ENCODE measurements around the gene PLEKHD1. TPM values are rescaled to one million over a fixed set of nuclear protein-coding genes. Genes with fewer than 3 reads are reported as not detected.

Gene PLEKHD1
- total and polyA plus RNA-seq, 2 of the 8 experiments (the other 6 are each of a cell fraction or from before 2014, with no cell fraction given): 0.24 to 0.48 TPM

DNA sequence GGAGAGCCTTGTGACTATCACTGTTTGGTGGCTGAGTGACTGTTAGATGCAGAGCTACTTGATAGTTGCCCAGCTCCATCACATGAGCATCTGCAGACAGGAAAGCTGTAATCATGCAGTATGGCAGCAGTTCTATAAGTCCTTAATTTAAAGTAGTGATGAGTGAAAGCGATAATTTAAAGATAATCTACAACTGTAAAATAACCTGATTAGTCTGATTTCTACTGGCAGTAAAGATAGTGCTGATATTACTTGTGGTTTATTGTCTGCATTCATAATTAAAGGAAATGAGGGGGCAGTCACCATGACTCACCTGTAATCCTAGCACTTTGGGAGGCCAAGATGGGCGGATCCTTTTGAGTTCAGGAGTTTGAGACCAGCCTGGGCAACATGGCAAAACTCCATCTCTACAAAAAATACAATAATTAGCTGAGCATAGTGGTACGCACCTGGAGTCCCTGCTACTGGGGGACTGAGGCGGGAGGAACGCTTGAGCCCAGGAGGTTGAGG lies 41.2 kb upstream of the PLEKHD1 start:
- no peak overlapping the region for H2AK5ac ChIP-seq (ENCODE audit: low read depth, low read length)
- no peak overlapping the region for H4K8ac ChIP-seq (ENCODE audit: extremely low read depth, insufficient read depth, low read length)
- peaks cover 0 to 4% of the 10 kb centered on the region in 2 experiments; a peak in 1 of 4 replicates for H3K79me2 ChIP-seq (ENCODE audit: control insufficient read depth in 1 of 2, insufficient read depth in 2 of 2, low read length in 2 of 2)
- no peaks in the 10 kb centered on the region for H3K27me3 ChIP-seq (replicated peaks in 1 of 4; ENCODE audit: control insufficient read depth in 3 of 4, extremely low read depth in 1 of 4, insufficient read depth in 3 of 4, low read length in 3 of 4)
- POLR2A ChIA-PET (ENCODE audit: partially characterized antibody): interaction anchor here (1.4 to 1.5 kb wide), 2 partner anchors 15 to 39 kb away, joined by 3 read pairs; no protein-coding TSS in a partner anchor
- TF ChIP-seq RBBP5 (IDR thresholded peaks at IDR 0.05; ENCODE audit: borderline replicate concordance, low read depth, low read length) (no peak), YY1 (IDR thresholded peaks at IDR 0.05; ENCODE audit: low read depth, low read length) (no peak), KDM1A (IDR thresholded peaks at IDR 0.05; ENCODE audit: borderline replicate concordance, low read length) (no peak), ATF2 (IDR thresholded peaks at IDR 0.05; ENCODE audit: low read length) (no peak), TAF7 (optimal IDR thresholded peaks at IDR 0.05; ENCODE audit: borderline replicate concordance, low read depth, low read length) (no peak), GABPA (IDR thresholded peaks at IDR 0.05; ENCODE audit: borderline replicate concordance, insufficient read depth, low read length) (no peak), KDM4A (IDR thresholded peaks at IDR 0.05; ENCODE audit: low read depth, low read length, severe bottlenecking) (no peak), ASH2L (IDR thresholded peaks at IDR 0.05; ENCODE audit: low read length) (no peak)
- no peaks in the 10 kb centered on the region for H3K79me1 ChIP-seq (ENCODE audit: low read depth, low read length)
- H3K4me2 ChIP-seq (ENCODE audit: insufficient read depth in 1 of 2, low read depth in 2 of 2, low read length in 2 of 2): no peak overlapping the region
- H2BK12ac ChIP-seq (ENCODE audit: low read depth, low read length): no peak overlapping the region
- CTCF ChIA-PET (ENCODE audit: partially characterized antibody): interaction anchor here (1.2 to 2.0 kb wide), 2 partner anchors 9 to 33 kb away, joined by 3 to 4 read pairs; no protein-coding TSS in a partner anchor
- H3K27ac ChIP-seq (ENCODE audit: low read depth, low read length): no peak overlapping the region
- no peak overlapping the region for H3K56ac ChIP-seq (replicated peaks; ENCODE audit: insufficient read length, low read depth, low read length)
- no peak for FAIRE-seq
- H3K4ac ChIP-seq (replicated peaks; ENCODE audit: insufficient read length, low read depth, low read length): no peak overlapping the region
- H2AFZ ChIP-seq (ENCODE audit: low read length): no peak overlapping the region
- no peak overlapping the region for H3K23ac ChIP-seq (ENCODE audit: insufficient read length)
- no peak overlapping the region for H3K14ac ChIP-seq (ENCODE audit: insufficient read length)
- no peak overlapping the region for H4K5ac ChIP-seq (ENCODE audit: insufficient read length, low read depth, low read length)
- WGBS, 2 experiments (ENCODE audit: extremely low coverage in 1 of 2, insufficient coverage in 1 of 2, insufficient read length in 1 of 2, insufficient replicate concordance in 2 of 2, low coverage in 1 of 2, low lambda C conversion rate in 2 of 2, missing lambda C conversion rate in 1 of 2): 89% methylated on average over 5 of the region's 5 CpGs; no CpG with 5 or more reads in 1 of the 2 experiments
- H2BK5ac ChIP-seq (ENCODE audit: low read depth, low read length): no peak overlapping the region
- no peak overlapping the region for H2BK20ac ChIP-seq (ENCODE audit: low read length)
- H2BK15ac ChIP-seq (ENCODE audit: low read length): no peak overlapping the region
- H3K36me3 ChIP-seq (ENCODE audit: control insufficient read depth in 2 of 4, insufficient read depth in 4 of 4, low read length in 3 of 4): no peaks in the 10 kb centered on the region
- H3K9ac ChIP-seq (replicated peaks in 1 of 4; ENCODE audit: extremely low read depth in 1 of 4, low read depth in 3 of 4, low read length in 3 of 4): no peak overlapping the region
- H3K23me2 ChIP-seq (ENCODE audit: low read depth, low read length): no peaks in the 10 kb centered on the region; the same call in 1 of the 2 replicates
- H4K91ac ChIP-seq (replicated peaks; ENCODE audit: insufficient read length, low read length): no peak overlapping the region
- H3K4me3 ChIP-seq (ENCODE audit: extremely low read depth in 1 of 4, insufficient read depth in 2 of 4, low read depth in 3 of 4, low read length in 4 of 4): no peak overlapping the region
- no peaks in the 10 kb centered on the region for H3K9me3 ChIP-seq (ENCODE audit: insufficient read depth in 2 of 2, low read depth in 1 of 2, low read length in 1 of 2)
- no peak for DNase-seq (ENCODE audit: low read depth in 1 of 2, low spot score in 2 of 2)
- no peak overlapping the region for H2BK120ac ChIP-seq (replicated peaks; ENCODE audit: low read depth, low read length)
- peaks cover 0 to 3% of the 10 kb centered on the region in 2 experiments for H4K20me1 ChIP-seq (replicated peaks in 1 of 2; ENCODE audit: control insufficient read depth in 1 of 2, insufficient read depth in 2 of 2, low read length in 2 of 2)
- H3K18ac ChIP-seq (ENCODE audit: extremely low read depth, low read length): no peak overlapping the region
- peaks cover 0 to 4% (median 2%) of the 10 kb centered on the region in 4 experiments; a peak in 1 of 7 replicates for H3K4me1 ChIP-seq (replicated peaks in 1 of 4; ENCODE audit: control insufficient read depth in 3 of 4, insufficient read depth in 4 of 4, low read length in 3 of 4)
